ENCODE measurements around the gene PIK3R2.

GRCh38 chr19:18194554-18195238 lies 41.7 kb downstream of the PIK3R2 start:
- TF ChIP-seq, protein P1, sequence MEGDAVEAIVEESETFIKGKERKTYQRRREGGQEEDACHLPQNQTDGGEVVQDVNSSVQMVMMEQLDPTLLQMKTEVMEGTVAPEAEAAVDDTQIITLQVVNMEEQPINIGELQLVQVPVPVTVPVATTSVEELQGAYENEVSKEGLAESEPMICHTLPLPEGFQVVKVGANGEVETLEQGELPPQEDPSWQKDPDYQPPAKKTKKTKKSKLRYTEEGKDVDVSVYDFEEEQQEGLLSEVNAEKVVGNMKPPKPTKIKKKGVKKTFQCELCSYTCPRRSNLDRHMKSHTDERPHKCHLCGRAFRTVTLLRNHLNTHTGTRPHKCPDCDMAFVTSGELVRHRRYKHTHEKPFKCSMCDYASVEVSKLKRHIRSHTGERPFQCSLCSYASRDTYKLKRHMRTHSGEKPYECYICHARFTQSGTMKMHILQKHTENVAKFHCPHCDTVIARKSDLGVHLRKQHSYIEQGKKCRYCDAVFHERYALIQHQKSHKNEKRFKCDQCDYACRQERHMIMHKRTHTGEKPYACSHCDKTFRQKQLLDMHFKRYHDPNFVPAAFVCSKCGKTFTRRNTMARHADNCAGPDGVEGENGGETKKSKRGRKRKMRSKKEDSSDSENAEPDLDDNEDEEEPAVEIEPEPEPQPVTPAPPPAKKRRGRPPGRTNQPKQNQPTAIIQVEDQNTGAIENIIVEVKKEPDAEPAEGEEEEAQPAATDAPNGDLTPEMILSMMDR (conservative IDR thresholded peaks at IDR 0.05; ENCODE audit: low read length) = no peak
- TF ChIP-seq EZH2phosphoT487 (IDR thresholded peaks at IDR 0.05; ENCODE audit: borderline replicate concordance) = no peak
